Memory B cell (primary cell): ENCODE results near the gene MYO5B.

Experiments used
- ATAC-seq: fragments of 150-1000 bp; cut with Tn5 transposase; 2 replicates; pipeline ENCODE4 v1.10.0; 2021; ENCODE audit warnings: low read depth, mild to moderate bottlenecking, moderate library complexity
- DNase-seq, 2 donors: peaks; one replicate each; pipeline ENCODE4 v3.0.0; 2022; ENCODE audit warnings: low spot score in 2 of 2
- H3K27ac Mint-ChIP-seq: one replicate; pipeline ENCODE4 v1.8.0; 2022; ENCODE audit warnings: mild to moderate bottlenecking, moderate library complexity, mixed read lengths
- H3K27me3 Mint-ChIP-seq: one replicate; pipeline ENCODE4 v1.8.0; 2022; ENCODE audit warnings: mixed read lengths
- H3K36me3 Mint-ChIP-seq: one replicate; pipeline ENCODE4 v1.8.0; 2022; ENCODE audit warnings: mild to moderate bottlenecking, mixed read lengths
- H3K4me1 Mint-ChIP-seq: one replicate; pipeline ENCODE4 v1.8.0; 2022; ENCODE audit warnings: mixed read lengths
- H3K4me3 Mint-ChIP-seq: one replicate; pipeline ENCODE4 v1.8.0; 2022; ENCODE audit warnings: mild to moderate bottlenecking, moderate library complexity, mixed read lengths
- H3K9me3 Mint-ChIP-seq: one replicate; pipeline ENCODE4 v1.8.0; 2022; ENCODE audit warnings: mixed read lengths

Gene MYO5B

GRCh38 chr18:50093366-50094064 lies 101.4 kb downstream of the MYO5B start:
- no peak for ATAC-seq
- H3K27ac Mint-ChIP-seq: no peak overlapping the region
- no peaks in the 10 kb centered on the region for H3K9me3 Mint-ChIP-seq
- H3K4me1 Mint-ChIP-seq: no peaks in the 10 kb centered on the region
- H3K27me3 Mint-ChIP-seq: peaks cover 15% of the 10 kb centered on the region
- DNase-seq: no peak
- no peak overlapping the region for H3K4me3 Mint-ChIP-seq
- no peaks in the 10 kb centered on the region for H3K36me3 Mint-ChIP-seq

GRCh38 chr18:50092245-50092805 lies 102.6 kb downstream of the MYO5B start:
- Mint-ChIP-seq H3K36me3 (no peaks in the 10 kb centered on the region), H3K27ac (no peak overlapping the region), H3K9me3 (no peaks in the 10 kb centered on the region), H3K27me3 (peaks cover 15% of the 10 kb centered on the region), H3K4me3 (no peak overlapping the region), H3K4me1 (no peaks in the 10 kb centered on the region)
- ATAC-seq (no peak), DNase-seq (no peak)

GRCh38 chr18:50091509-50092244 lies 103.3 kb downstream of the MYO5B start:
- Mint-ChIP-seq H3K4me3 (no peak overlapping the region), H3K4me1 (no peaks in the 10 kb centered on the region), H3K27ac (no peak overlapping the region), H3K36me3 (no peaks in the 10 kb centered on the region), H3K27me3 (peaks cover 12% of the 10 kb centered on the region), H3K9me3 (no peaks in the 10 kb centered on the region)
- ATAC-seq (no peak), DNase-seq (no peak)

- H3K27ac Mint-ChIP-seq: no peak overlapping the region
- no peaks in the 10 kb centered on the region for H3K36me3 Mint-ChIP-seq
- peaks cover 11% of the 10 kb centered on the region for H3K27me3 Mint-ChIP-seq
- no peak overlapping the region for H3K4me3 Mint-ChIP-seq
- no peak for ATAC-seq
- no peak for DNase-seq
- H3K9me3 Mint-ChIP-seq: no peaks in the 10 kb centered on the region
- H3K4me1 Mint-ChIP-seq: no peaks in the 10 kb centered on the region
Measured at GRCh38 chr18:50090370-50091312, 104.3 kb downstream of the MYO5B start.

GRCh38 chr18:50089702-50090101 lies 105.2 kb downstream of the MYO5B start:
- DNase-seq (no peak), ATAC-seq (no peak)
- no peaks in the 10 kb centered on the region for H3K4me1 Mint-ChIP-seq
- H3K27ac Mint-ChIP-seq: no peak overlapping the region
- H3K4me3 Mint-ChIP-seq: no peak overlapping the region
- peaks cover 11% of the 10 kb centered on the region for H3K27me3 Mint-ChIP-seq
- H3K9me3 Mint-ChIP-seq: no peaks in the 10 kb centered on the region
- no peaks in the 10 kb centered on the region for H3K36me3 Mint-ChIP-seq

- H3K4me1 Mint-ChIP-seq: no peaks in the 10 kb centered on the region
- ATAC-seq (no peak), DNase-seq (no peak)
- H3K4me3 Mint-ChIP-seq: no peak overlapping the region
- H3K36me3 Mint-ChIP-seq: no peaks in the 10 kb centered on the region
- no peak overlapping the region for H3K27ac Mint-ChIP-seq
- no peaks in the 10 kb centered on the region for H3K9me3 Mint-ChIP-seq
- H3K27me3 Mint-ChIP-seq: peaks cover 11% of the 10 kb centered on the region
Measured at GRCh38 chr18:50083708-50084107, 111.2 kb downstream of the MYO5B start.

- Mint-ChIP-seq H3K4me3 (no peak overlapping the region), H3K9me3 (no peaks in the 10 kb centered on the region), H3K27ac (no peak overlapping the region), H3K36me3 (no peaks in the 10 kb centered on the region), H3K27me3 (peaks cover 12% of the 10 kb centered on the region), H3K4me1 (peaks cover 6% of the 10 kb centered on the region)
- ATAC-seq (no peak), DNase-seq (no peak)
Measured at GRCh38 chr18:50080932-50081560, 113.9 kb downstream of the MYO5B start.

- H3K9me3 Mint-ChIP-seq: no peaks in the 10 kb centered on the region
- no peak for ATAC-seq
- peaks cover 12% of the 10 kb centered on the region for H3K27me3 Mint-ChIP-seq
Measured at GRCh38 chr18:50080316-50080715, 114.6 kb downstream of the MYO5B start.

GRCh38 chr18:50079571-50080295 lies 115.2 kb downstream of the MYO5B start:
- Mint-ChIP-seq H3K4me1 (peaks cover 6% of the 10 kb centered on the region), H3K4me3 (no peak overlapping the region), H3K9me3 (peaks cover 2% of the 10 kb centered on the region), H3K27ac (no peak overlapping the region), H3K36me3 (no peaks in the 10 kb centered on the region), H3K27me3 (peaks cover 15% of the 10 kb centered on the region)
- no peak for ATAC-seq
- DNase-seq: no peak

More at GRCh38 chr18:50080316-50080715, 114.6 kb downstream of the MYO5B start:
- DNase-seq: no peak
- no peak overlapping the region for H3K27ac Mint-ChIP-seq
- H3K4me3 Mint-ChIP-seq: no peak overlapping the region
- peaks cover 6% of the 10 kb centered on the region for H3K4me1 Mint-ChIP-seq
- H3K36me3 Mint-ChIP-seq: no peaks in the 10 kb centered on the region

GRCh38 chr18:50076277-50076676 lies 118.7 kb downstream of the MYO5B start:
- Mint-ChIP-seq H3K4me1 (peaks cover 8% of the 10 kb centered on the region), H3K4me3 (peak overlapping the region; percentile 57), H3K36me3 (peaks cover 2% of the 10 kb centered on the region), H3K27me3 (peaks cover 17% of the 10 kb centered on the region), H3K9me3 (peaks cover 2% of the 10 kb centered on the region), H3K27ac (no peak overlapping the region)
- no peak for ATAC-seq
- DNase-seq: no peak

GRCh38 chr18:50075772-50076171 lies 119.2 kb downstream of the MYO5B start:
- peak overlapping the region; percentile 57 for H3K4me3 Mint-ChIP-seq
- no peak overlapping the region for H3K27ac Mint-ChIP-seq
- H3K27me3 Mint-ChIP-seq: peaks cover 20% of the 10 kb centered on the region
- no peak for DNase-seq
- peaks cover 2% of the 10 kb centered on the region for H3K36me3 Mint-ChIP-seq
- peaks cover 8% of the 10 kb centered on the region for H3K4me1 Mint-ChIP-seq
- peaks cover 2% of the 10 kb centered on the region for H3K9me3 Mint-ChIP-seq
- ATAC-seq: no peak

- no peak overlapping the region for H3K27ac Mint-ChIP-seq
- ATAC-seq: no peak
- DNase-seq: no peak
- H3K4me3 Mint-ChIP-seq: no peak overlapping the region
- H3K36me3 Mint-ChIP-seq: peaks cover 2% of the 10 kb centered on the region
- H3K4me1 Mint-ChIP-seq: peaks cover 8% of the 10 kb centered on the region
- peaks cover 20% of the 10 kb centered on the region for H3K27me3 Mint-ChIP-seq
- H3K9me3 Mint-ChIP-seq: peaks cover 2% of the 10 kb centered on the region
Measured at GRCh38 chr18:50074404-50074803, 120.5 kb downstream of the MYO5B start.

GRCh38 chr18:50073319-50073718 lies 121.6 kb downstream of the MYO5B start:
- Mint-ChIP-seq H3K27ac (no peak overlapping the region), H3K36me3 (peaks cover 2% of the 10 kb centered on the region), H3K9me3 (peaks cover 2% of the 10 kb centered on the region), H3K27me3 (peaks cover 23% of the 10 kb centered on the region), H3K4me1 (peaks cover 8% of the 10 kb centered on the region), H3K4me3 (no peak overlapping the region)
- ATAC-seq (no peak), DNase-seq (no peak)
